HL-60 (cell line): ENCODE results near the gene FBLN1.

Experiments
- GABPA ChIP-seq: IDR thresholded peaks from 2 replicates; pipeline ENCODE4 v1.6.1; 2012; ENCODE audit warnings: low read depth
- POLR2AphosphoS5 ChIP-seq: IDR thresholded peaks from 2 replicates; pipeline ENCODE4 v1.6.1; 2012; ENCODE audit warnings: low read depth
- TF ChIP-seq, protein P1 (sequence below): IDR thresholded peaks from 2 replicates; pipeline ENCODE4 v1.6.1; 2012; ENCODE audit warnings: low read depth; ENCODE audit not compliant: insufficient replicate concordance
- TF ChIP-seq, protein P2 (sequence below): IDR thresholded peaks from one replicate; pipeline ENCODE4 v1.5.1; 2011; ENCODE audit warnings: low read length, control low read depth, inconsistent platforms; ENCODE audit not compliant: insufficient read depth

DNA sequence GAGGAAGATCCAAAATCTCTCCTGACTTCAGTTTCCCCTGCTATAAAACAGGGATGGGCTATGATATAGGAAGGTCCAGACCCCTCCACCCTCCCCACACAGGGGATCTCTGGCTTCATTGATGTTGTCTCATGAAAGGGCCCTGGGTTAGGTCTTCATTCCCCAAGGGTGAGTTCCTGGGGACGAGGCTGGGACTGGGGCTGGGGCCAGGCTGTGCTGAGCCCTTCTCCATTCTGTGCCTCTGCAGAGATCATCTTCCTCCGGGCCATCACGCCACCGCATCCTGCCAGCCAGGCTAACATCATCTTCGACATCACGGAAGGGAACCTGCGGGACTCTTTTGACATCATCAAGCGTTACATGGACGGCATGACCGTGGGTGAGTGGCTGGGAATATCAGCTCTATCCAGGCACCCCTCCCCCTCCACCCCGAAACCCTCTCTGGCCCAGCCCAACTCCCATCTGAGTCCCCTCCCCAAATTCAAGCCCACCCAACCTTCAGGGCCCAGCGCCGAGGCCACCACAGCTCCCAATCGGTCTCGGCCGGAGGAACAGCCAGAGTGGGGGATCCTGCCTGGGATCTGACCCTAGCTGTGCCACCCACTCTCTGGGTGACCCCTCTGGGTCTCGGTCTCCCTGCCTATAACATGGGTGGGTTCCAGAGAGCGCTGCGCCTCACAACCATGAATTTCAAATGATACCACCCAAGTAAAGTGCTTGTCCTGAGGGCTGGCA, 74.2 kb downstream of the FBLN1 start:
- TF ChIP-seq POLR2AphosphoS5 (no peak), GABPA (no peak)
- TF ChIP-seq, protein P1, sequence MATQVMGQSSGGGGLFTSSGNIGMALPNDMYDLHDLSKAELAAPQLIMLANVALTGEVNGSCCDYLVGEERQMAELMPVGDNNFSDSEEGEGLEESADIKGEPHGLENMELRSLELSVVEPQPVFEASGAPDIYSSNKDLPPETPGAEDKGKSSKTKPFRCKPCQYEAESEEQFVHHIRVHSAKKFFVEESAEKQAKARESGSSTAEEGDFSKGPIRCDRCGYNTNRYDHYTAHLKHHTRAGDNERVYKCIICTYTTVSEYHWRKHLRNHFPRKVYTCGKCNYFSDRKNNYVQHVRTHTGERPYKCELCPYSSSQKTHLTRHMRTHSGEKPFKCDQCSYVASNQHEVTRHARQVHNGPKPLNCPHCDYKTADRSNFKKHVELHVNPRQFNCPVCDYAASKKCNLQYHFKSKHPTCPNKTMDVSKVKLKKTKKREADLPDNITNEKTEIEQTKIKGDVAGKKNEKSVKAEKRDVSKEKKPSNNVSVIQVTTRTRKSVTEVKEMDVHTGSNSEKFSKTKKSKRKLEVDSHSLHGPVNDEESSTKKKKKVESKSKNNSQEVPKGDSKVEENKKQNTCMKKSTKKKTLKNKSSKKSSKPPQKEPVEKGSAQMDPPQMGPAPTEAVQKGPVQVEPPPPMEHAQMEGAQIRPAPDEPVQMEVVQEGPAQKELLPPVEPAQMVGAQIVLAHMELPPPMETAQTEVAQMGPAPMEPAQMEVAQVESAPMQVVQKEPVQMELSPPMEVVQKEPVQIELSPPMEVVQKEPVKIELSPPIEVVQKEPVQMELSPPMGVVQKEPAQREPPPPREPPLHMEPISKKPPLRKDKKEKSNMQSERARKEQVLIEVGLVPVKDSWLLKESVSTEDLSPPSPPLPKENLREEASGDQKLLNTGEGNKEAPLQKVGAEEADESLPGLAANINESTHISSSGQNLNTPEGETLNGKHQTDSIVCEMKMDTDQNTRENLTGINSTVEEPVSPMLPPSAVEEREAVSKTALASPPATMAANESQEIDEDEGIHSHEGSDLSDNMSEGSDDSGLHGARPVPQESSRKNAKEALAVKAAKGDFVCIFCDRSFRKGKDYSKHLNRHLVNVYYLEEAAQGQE = no peak
- TF ChIP-seq, protein P2, sequence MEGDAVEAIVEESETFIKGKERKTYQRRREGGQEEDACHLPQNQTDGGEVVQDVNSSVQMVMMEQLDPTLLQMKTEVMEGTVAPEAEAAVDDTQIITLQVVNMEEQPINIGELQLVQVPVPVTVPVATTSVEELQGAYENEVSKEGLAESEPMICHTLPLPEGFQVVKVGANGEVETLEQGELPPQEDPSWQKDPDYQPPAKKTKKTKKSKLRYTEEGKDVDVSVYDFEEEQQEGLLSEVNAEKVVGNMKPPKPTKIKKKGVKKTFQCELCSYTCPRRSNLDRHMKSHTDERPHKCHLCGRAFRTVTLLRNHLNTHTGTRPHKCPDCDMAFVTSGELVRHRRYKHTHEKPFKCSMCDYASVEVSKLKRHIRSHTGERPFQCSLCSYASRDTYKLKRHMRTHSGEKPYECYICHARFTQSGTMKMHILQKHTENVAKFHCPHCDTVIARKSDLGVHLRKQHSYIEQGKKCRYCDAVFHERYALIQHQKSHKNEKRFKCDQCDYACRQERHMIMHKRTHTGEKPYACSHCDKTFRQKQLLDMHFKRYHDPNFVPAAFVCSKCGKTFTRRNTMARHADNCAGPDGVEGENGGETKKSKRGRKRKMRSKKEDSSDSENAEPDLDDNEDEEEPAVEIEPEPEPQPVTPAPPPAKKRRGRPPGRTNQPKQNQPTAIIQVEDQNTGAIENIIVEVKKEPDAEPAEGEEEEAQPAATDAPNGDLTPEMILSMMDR = no peak
